Measurements from ENCODE around the gene SNAP47. TPM values are rescaled to one million over a fixed set of nuclear protein-coding genes. Genes with fewer than 3 reads are reported as not detected.
A peak's percentile ranks its signal among the peaks of the same experiment; 100 is the strongest.

Gene SNAP47
- total and polyA plus RNA-seq, 2 of the 4 experiments (the other 2 are of a cell fraction), result 39.4 to 72.9 TPM

GRCh38 chr1:227740401-227740960 lies 5.2 kb downstream of the SNAP47 start:
- CTCF ChIA-PET, result no interaction called here
- H2BK15ac ChIP-seq (ENCODE audit: low read depth, low read length), result no peak overlapping the region
- H3K9me3 ChIP-seq (ENCODE audit: control insufficient read depth, insufficient read depth, low read length), result no peaks in the 10 kb centered on the region
- H3K23ac ChIP-seq (ENCODE audit: low read depth, low read length), result no peak overlapping the region
- WGBS, 2 experiments (ENCODE audit: extremely low coverage in 2 of 2, insufficient read length in 1 of 2), result 60% methylated on average over 1 of the region's 3 CpGs; no CpG with 5 or more reads in 1 of the 2 experiments
- no peak overlapping the region for H4K5ac ChIP-seq (ENCODE audit: low read depth, low read length)
- H4K8ac ChIP-seq (ENCODE audit: low read depth in 2 of 2, low read length in 2 of 2), result no peak overlapping the region
- peaks cover 41 to 88% of the 10 kb centered on the region in 2 experiments for H3K79me1 ChIP-seq (ENCODE audit: low read depth in 1 of 2, low read length in 2 of 2)
- no peak overlapping the region for H2BK120ac ChIP-seq (ENCODE audit: low read depth, low read length)
- H2AK9ac ChIP-seq (replicated peaks; ENCODE audit: low read depth, low read length, poor library complexity), result peak overlapping the region; percentile 48
- H3K4me3 ChIP-seq (ENCODE audit: insufficient read depth, low read depth, low read length), result no peak overlapping the region
- H3K4ac ChIP-seq (ENCODE audit: low read depth, low read length), result no peak overlapping the region
- no peak overlapping the region for H2AK5ac ChIP-seq (ENCODE audit: low read depth, low read length)
- peaks cover 37% of the 10 kb centered on the region for H4K20me1 ChIP-seq (ENCODE audit: insufficient read depth, low read length)
- POLR2A ChIA-PET (ENCODE audit: unreplicated experiment), result no interaction called here
- no peak overlapping the region for H3K18ac ChIP-seq (ENCODE audit: low read depth, low read length)
- DNase-seq, result no peak
- H3K27ac ChIP-seq (ENCODE audit: insufficient read depth, low read length), result no peak overlapping the region
- no peak for TF ChIP-seq RAD21 (IDR thresholded peaks at IDR 0.05; ENCODE audit: low read length)
- no peak for TF ChIP-seq RCOR1 (IDR thresholded peaks at IDR 0.05; ENCODE audit: insufficient replicate concordance, low read length)
- no peak for TF ChIP-seq NFE2L2 (IDR thresholded peaks at IDR 0.05; ENCODE audit: low read depth, low read length)
- no peak for TF ChIP-seq CTCF (conservative IDR thresholded peaks at IDR 0.05; ENCODE audit: low read depth, low read length)
- TF ChIP-seq BHLHE40 (IDR thresholded peaks at IDR 0.05; ENCODE audit: low read depth, low read length), result no peak
- TF ChIP-seq MAFK (IDR thresholded peaks at IDR 0.05; ENCODE audit: low read depth, low read length), result no peak
- no peak for TF ChIP-seq CEBPB (IDR thresholded peaks at IDR 0.05; ENCODE audit: low read depth, low read length)
- TF ChIP-seq RFX5 (IDR thresholded peaks at IDR 0.05; ENCODE audit: low read depth, low read length), result no peak
- no peak for TF ChIP-seq POLR2A (IDR thresholded peaks at IDR 0.05; ENCODE audit: low read depth, low read length)
- no peak overlapping the region for H4K91ac ChIP-seq (ENCODE audit: insufficient read depth, low read depth, low read length)
- dilution Hi-C loops (cut with HindIII; ENCODE audit: low sequenced_read_pairs, unreplicated experiment), result no loop called here
- H2BK20ac ChIP-seq (ENCODE audit: low read depth, low read length), result no peak overlapping the region
- BruUV-seq (replicated peaks), result no TSS peak
- no peak overlapping the region for H2BK5ac ChIP-seq (ENCODE audit: low read depth, low read length, poor library complexity, severe bottlenecking)
- H3K4me1 ChIP-seq (ENCODE audit: control insufficient read depth, insufficient read depth, low read length), result peaks cover 4% of the 10 kb centered on the region; the same call in 1 of the 2 replicates
- peaks cover 7% of the 10 kb centered on the region for H3K36me3 ChIP-seq (ENCODE audit: control insufficient read depth, insufficient read depth, low read length)
- H3K9ac ChIP-seq (ENCODE audit: low read depth, low read length), result no peak overlapping the region
- no peaks in the 10 kb centered on the region for H3K27me3 ChIP-seq (ENCODE audit: control insufficient read depth, insufficient read depth, low read length)
- H3K4me2 ChIP-seq (ENCODE audit: low read depth, low read length), result no peak overlapping the region
- in situ Hi-C loops (cut with MboI; ENCODE audit: low sequenced_read_pairs), result no loop called here
- H3K56ac ChIP-seq (ENCODE audit: extremely low read depth, insufficient read depth, low read length), result no peak overlapping the region
- H3K9me1 ChIP-seq (ENCODE audit: insufficient read depth, low read length), result peaks cover 24% of the 10 kb centered on the region
- no peak overlapping the region for H2AFZ ChIP-seq (replicated peaks; ENCODE audit: low read length, poor library complexity)
- ATAC-seq (ENCODE audit: low read depth), result no peak
- H3K14ac ChIP-seq (replicated peaks; ENCODE audit: low read depth, low read length), result no peak overlapping the region
- intact Hi-C loops (cut with micrococcal nuclease), result no loop called here

Data from IMR-90 (cell line).